Upper lobe of left lung (tissue), 6 donors: ENCODE results near the gene NAV2. TPM values are rescaled to one million over a fixed set of nuclear protein-coding genes. Genes with fewer than 3 reads are reported as not detected.
A peak's percentile ranks its signal among the peaks of the same experiment; 100 is the strongest.

Source experiments
- ATAC-seq, 2 donors: fragments of 200-7000 bp; cut with Tn5 transposase; one replicate each; pipeline ENCODE4 v1.9.1; 2022; ENCODE audit warnings: mild to moderate bottlenecking in 2 of 2, moderate library complexity in 2 of 2; ENCODE audit not compliant: low FRiP score in 2 of 2
- DNase-seq, 2 donors: peaks; one replicate each; pipeline ENCODE4 v3.0.0-alpha.2; 2019 to 2020
- H3K27ac ChIP-seq, 4 donors: fragments of 200-600 bp; sonication (generic); one replicate each; pipeline ENCODE4 v1.5.1; 2016 to 2019
- H3K27me3 ChIP-seq, 4 donors: fragments of 200-600 bp; sonication (generic); one replicate each; pipeline ENCODE4 v1.5.1; 2017 to 2019
- H3K36me3 ChIP-seq, 4 donors: fragments of 200-600 bp; sonication (generic); one replicate each; pipeline ENCODE4 v1.5.1; 2016 to 2019
- H3K4me1 ChIP-seq, 4 donors: fragments of 200-600 bp; sonication (generic); one replicate each; pipeline ENCODE4 v1.5.1; 2018 to 2019
- H3K4me3 ChIP-seq, 4 donors: fragments of 200-600 bp; sonication (generic); one replicate each; pipeline ENCODE4 v1.5.1; 2017 to 2019; ENCODE audit warnings: mild to moderate bottlenecking in 2 of 4, moderate library complexity in 1 of 4
- H3K9me3 ChIP-seq, 4 donors: fragments of 200-600 bp; sonication (generic); one replicate each; pipeline ENCODE4 v1.5.1; 2018 to 2019
- EP300 ChIP-seq, 4 donors: sonication (generic); formaldehyde crosslinking; IDR thresholded peaks; one replicate each; pipeline ENCODE4 v1.5.1; 2017; ENCODE audit warnings: antibody characterized with exemption in 4 of 4, control low read depth in 2 of 4
- POLR2A ChIP-seq, 4 donors: fragments of 450-650 bp; IDR thresholded peaks; one replicate each; pipeline ENCODE4 v1.5.1; 2016 to 2017; ENCODE audit warnings: antibody characterized with exemption in 4 of 4, mild to moderate bottlenecking in 2 of 4
- POLR2AphosphoS5 ChIP-seq, 2 donors: sonication (generic); formaldehyde crosslinking; IDR thresholded peaks; one replicate each; pipeline ENCODE4 v1.5.1; 2017; ENCODE audit warnings: antibody characterized with exemption in 2 of 2
- WGBS, 2 donors: methylation state at CpG; one replicate each; pipeline ENCODE4 v1.1.5; 2017 to 2018; 5-methylcytosine and 5-hydroxymethylcytosine counted together
- total RNA-seq, 6 donors: library from RNA; depleted of rRNA in 4 of 6; stranded (reverse); fragments of >200 nt in 4 of 6; gene quantifications; one replicate each; pipeline versions ENCODE4 v1.1.0 to v1.2.1, GENCODE V29; 2016 to 2021
- TF ChIP-seq, protein P1 (sequence below), 6 experiments: fragments of 450-650 bp in 4 of 6; fragments of 200-600 bp in 2 of 6; sonication (generic) in 2 of 6; IDR thresholded peaks; one replicate each; pipeline ENCODE4 v1.5.1; 2016 to 2019; ENCODE audit warnings: antibody characterized with exemption in 6 of 6
- donor health status: DM: no; HTN: no; CAD: no; lungs with moderate emphysema.
- donor health status: DM: no; HTN: yes; CAD: no; lungs with severe emphysema.

NAV2 gene
- total RNA-seq, 6 donors from 2014 or later, result 40.5 to 61.4 (median 52.3) TPM

DNA sequence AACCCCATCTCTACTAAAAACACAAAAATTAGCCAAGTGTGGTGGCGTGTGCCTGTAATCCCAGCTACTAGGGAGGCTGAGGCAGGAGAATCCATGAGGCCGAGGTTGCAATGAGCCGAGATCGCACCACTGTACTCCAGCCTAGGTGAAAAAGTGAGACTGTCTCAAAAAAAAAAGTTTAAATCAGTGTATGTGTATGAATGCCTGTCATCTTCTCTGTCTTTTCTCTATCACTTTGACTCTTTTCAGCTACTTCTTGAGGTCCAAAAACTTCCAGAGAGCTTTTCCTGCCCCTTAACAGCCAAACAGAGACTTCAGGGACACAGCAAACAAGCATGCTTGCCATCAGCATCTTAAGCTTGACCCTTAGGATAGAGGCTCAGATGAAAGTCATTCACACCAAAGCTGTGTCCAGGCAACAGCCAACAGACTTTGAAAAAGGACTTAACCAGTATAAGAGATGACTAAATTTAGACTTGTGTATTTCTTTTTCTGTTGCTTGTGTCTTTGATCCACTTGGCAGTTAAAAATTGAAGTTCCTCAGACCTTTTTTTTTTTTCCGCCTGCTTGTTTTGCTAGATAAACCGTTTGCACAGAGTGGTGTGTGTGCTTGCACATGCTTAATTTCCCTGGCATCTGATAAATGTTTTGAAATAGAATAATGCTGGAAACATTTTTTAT, 295.7 kb downstream of the NAV2 start:
- ATAC-seq, result no peak
- TF ChIP-seq, protein P1, sequence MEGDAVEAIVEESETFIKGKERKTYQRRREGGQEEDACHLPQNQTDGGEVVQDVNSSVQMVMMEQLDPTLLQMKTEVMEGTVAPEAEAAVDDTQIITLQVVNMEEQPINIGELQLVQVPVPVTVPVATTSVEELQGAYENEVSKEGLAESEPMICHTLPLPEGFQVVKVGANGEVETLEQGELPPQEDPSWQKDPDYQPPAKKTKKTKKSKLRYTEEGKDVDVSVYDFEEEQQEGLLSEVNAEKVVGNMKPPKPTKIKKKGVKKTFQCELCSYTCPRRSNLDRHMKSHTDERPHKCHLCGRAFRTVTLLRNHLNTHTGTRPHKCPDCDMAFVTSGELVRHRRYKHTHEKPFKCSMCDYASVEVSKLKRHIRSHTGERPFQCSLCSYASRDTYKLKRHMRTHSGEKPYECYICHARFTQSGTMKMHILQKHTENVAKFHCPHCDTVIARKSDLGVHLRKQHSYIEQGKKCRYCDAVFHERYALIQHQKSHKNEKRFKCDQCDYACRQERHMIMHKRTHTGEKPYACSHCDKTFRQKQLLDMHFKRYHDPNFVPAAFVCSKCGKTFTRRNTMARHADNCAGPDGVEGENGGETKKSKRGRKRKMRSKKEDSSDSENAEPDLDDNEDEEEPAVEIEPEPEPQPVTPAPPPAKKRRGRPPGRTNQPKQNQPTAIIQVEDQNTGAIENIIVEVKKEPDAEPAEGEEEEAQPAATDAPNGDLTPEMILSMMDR (IDR thresholded peaks at IDR 0.05), result no peak
- TF ChIP-seq POLR2AphosphoS5 (IDR thresholded peaks at IDR 0.05) (no peak), EP300 (IDR thresholded peaks at IDR 0.05) (no peak), POLR2A (IDR thresholded peaks at IDR 0.05) (no peak)
- H3K27ac ChIP-seq, result no peak overlapping the region
- DNase-seq, result no peak
- no peak overlapping the region for H3K4me3 ChIP-seq
- H3K36me3 ChIP-seq, result no peaks in the 10 kb centered on the region
- H3K27me3 ChIP-seq, result no peaks in the 10 kb centered on the region
- 73 to 75% methylated on average over 6 of the region's 6 CpGs for WGBS, 2 donors
- H3K9me3 ChIP-seq, result no peaks in the 10 kb centered on the region
- no peaks in the 10 kb centered on the region for H3K4me1 ChIP-seq

DNA sequence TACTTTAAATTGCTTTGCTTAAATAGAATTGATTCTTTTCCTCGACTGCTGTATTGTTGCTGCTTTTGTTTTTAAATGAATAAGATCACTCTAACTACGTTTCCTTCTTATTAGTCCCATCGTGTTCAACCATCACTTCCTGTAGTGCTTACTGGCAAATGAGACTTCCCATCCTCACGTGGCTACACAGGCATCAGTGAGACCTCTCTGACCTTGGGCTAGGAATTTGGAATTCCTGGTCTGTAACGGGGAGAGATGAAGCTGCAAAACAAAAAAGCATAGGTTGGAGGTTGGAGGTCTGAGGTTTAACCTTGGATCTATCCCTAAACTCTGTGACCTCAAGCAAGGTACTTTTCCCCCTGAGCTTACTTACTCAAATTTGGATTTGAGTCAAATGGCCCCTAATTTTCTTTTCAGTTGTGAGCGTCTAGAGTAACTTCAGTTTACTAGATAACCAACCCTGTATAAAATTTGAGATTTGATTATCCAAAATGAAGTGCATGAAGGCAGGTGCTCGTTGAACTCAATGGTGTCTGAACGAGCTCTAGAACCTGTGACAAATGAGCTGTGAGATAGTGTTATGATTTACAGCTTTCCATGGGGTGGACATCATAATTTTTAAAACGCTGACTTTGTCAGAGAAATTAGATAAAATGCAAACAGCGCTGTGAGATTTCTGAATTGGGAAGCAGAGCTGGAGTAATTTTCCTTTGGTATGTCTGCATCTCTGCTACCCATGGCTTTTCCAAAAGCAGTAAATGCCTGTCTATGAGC, 296.4 kb downstream of the NAV2 start:
- no peak overlapping the region for H3K27ac ChIP-seq
- DNase-seq, result no peak
- TF ChIP-seq, protein P1 (IDR thresholded peaks at IDR 0.05), result no peak
- TF ChIP-seq POLR2AphosphoS5 (IDR thresholded peaks at IDR 0.05) (no peak), POLR2A (IDR thresholded peaks at IDR 0.05) (no peak), EP300 (IDR thresholded peaks at IDR 0.05) (no peak)
- no peaks in the 10 kb centered on the region for H3K4me1 ChIP-seq
- ATAC-seq, result no peak
- 52 to 54% methylated on average over 10 of the region's 10 CpGs for WGBS, 2 donors
- H3K9me3 ChIP-seq, result no peaks in the 10 kb centered on the region
- no peaks in the 10 kb centered on the region for H3K27me3 ChIP-seq
- H3K4me3 ChIP-seq, result no peak overlapping the region
- no peaks in the 10 kb centered on the region for H3K36me3 ChIP-seq

DNA sequence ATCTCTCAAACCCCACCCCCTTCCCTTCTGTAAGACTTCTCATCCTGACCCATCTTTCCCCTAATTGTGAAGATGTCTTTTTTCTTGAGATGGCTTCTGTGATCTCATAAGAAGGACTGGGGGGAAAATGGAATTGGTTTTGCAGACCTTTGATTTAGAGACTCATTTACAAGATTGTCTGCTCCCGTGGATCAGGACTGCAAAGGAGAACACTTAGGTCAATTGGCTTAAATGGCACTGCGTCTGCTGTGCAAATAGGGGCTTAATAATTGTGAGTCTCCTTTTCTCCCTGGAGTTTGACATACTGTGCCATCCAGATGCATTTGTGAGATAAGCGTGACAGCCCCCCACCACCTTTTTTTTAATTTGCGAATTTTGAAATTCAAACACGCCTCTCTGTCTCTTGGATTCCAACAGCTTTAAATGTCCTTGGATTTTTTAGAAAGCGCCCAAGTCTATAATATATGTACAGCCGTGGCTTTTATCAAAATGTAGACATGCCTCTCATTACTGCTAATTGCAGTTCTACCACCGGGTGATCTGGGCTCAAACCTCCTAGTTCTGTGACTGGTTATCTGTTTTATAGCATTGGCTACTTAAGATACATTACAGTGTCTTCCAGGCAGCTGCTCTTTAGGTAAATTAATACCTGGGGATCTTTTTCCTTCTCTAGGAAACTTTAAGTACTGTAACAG, 297.7 kb downstream of the NAV2 start:
- Histone ChIP-seq H3K4me3 (no peak overlapping the region), H3K27me3 (no peaks in the 10 kb centered on the region), H3K36me3 (no peaks in the 10 kb centered on the region), H3K27ac (peak overlapping the region in 1 of 4 donors; percentile 17), H3K4me1 (no peaks in the 10 kb centered on the region), H3K9me3 (no peaks in the 10 kb centered on the region)
- no peak for ATAC-seq
- no peak for TF ChIP-seq POLR2AphosphoS5 (IDR thresholded peaks at IDR 0.05)
- TF ChIP-seq POLR2A (IDR thresholded peaks at IDR 0.05), result no peak
- TF ChIP-seq, protein P1 (IDR thresholded peaks at IDR 0.05), result no peak
- TF ChIP-seq EP300 (IDR thresholded peaks at IDR 0.05), result no peak
- WGBS, 2 donors, result 92% methylated on average over 8 of the region's 8 CpGs
- no peak for DNase-seq

DNA sequence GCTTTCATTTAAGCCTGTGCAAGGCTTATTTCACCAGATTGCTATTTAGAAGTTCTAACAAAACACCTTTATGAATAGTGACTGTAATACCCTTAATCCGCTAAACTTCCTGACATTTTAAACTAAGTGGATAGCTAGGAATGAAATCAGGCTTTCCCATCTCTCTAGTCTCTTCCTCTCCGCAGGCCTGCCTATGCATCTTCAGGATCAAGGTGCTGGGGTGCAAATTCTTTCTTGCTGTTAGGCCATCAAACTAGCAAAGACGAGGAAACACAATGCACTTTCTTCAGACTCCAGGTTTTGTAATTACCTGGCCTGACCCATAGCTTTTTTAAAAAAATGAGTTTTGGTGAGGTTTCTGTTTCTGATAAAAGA, 298.2 kb downstream of the NAV2 start:
- ATAC-seq, result no peak
- WGBS, 2 donors, result 90 to 91% methylated on average over 3 of the region's 3 CpGs

More for the DNA sequence above, 298.2 kb downstream of the NAV2 start:
- Histone ChIP-seq H3K9me3 (no peaks in the 10 kb centered on the region), H3K27me3 (no peaks in the 10 kb centered on the region), H3K4me1 (no peaks in the 10 kb centered on the region), H3K36me3 (no peaks in the 10 kb centered on the region), H3K27ac (peak overlapping the region in 1 of 4 donors; percentile 17), H3K4me3 (no peak overlapping the region)
- TF ChIP-seq, protein P1 (IDR thresholded peaks at IDR 0.05), result no peak
- TF ChIP-seq POLR2A (IDR thresholded peaks at IDR 0.05), result no peak
- no peak for TF ChIP-seq POLR2AphosphoS5 (IDR thresholded peaks at IDR 0.05)
- TF ChIP-seq EP300 (IDR thresholded peaks at IDR 0.05), result no peak
- no peak for DNase-seq
